Stimulated activated CD4-positive, alpha-beta T cell treated with anti-CD3 and anti-CD28 coated beads, Interleukin-4, amount 100 ng/mL, for 1 hour (primary cell): Measurements from ENCODE around the gene FAM13A.

ENCODE experiments used
- DNase-seq: peaks from one replicate; pipeline ENCODE4 v3.0.0-alpha.2; 2020

Gene FAM13A

GRCh38 chr4:88761861-88762523, 295.0 kb downstream of the FAM13A start:
- DNase-seq = no peak

- DNase-seq = no peak
These were observed 295.6 kb downstream of the FAM13A start for GRCh38 chr4:88761342-88761741.

GRCh38 chr4:88759895-88760290, 297.1 kb downstream of the FAM13A start:
- no peak for DNase-seq

- DNase-seq = no peak
These were observed 297.7 kb downstream of the FAM13A start for GRCh38 chr4:88759039-88759894.

GRCh38 chr4:88758264-88758663, 298.7 kb downstream of the FAM13A start:
- DNase-seq = no peak

GRCh38 chr4:88757776-88758175, 299.2 kb downstream of the FAM13A start:
- DNase-seq = no peak

- no peak for DNase-seq
These were observed 299.9 kb downstream of the FAM13A start for GRCh38 chr4:88757067-88757466.

- DNase-seq = no peak
These were observed 300.8 kb downstream of the FAM13A start for GRCh38 chr4:88756149-88756548.

GRCh38 chr4:88755454-88755853, 301.5 kb downstream of the FAM13A start:
- no peak for DNase-seq

GRCh38 chr4:88754796-88755195, 302.2 kb downstream of the FAM13A start:
- DNase-seq = no peak

GRCh38 chr4:88753658-88754571, 303.1 kb downstream of the FAM13A start:
- no peak for DNase-seq

GRCh38 chr4:88752754-88753153, 304.2 kb downstream of the FAM13A start:
- no peak for DNase-seq

GRCh38 chr4:88752076-88752463, 304.9 kb downstream of the FAM13A start:
- DNase-seq = no peak

- DNase-seq = no peak
These were observed 305.5 kb downstream of the FAM13A start for GRCh38 chr4:88751258-88752075.

- DNase-seq = no peak
These were observed 306.6 kb downstream of the FAM13A start for GRCh38 chr4:88750369-88750768.

- DNase-seq = no peak
These were observed 309.6 kb downstream of the FAM13A start for GRCh38 chr4:88747351-88747750.

GRCh38 chr4:88746206-88746605, 310.8 kb downstream of the FAM13A start:
- DNase-seq = no peak

- no peak for DNase-seq
These were observed 311.3 kb downstream of the FAM13A start for GRCh38 chr4:88745581-88746163.

GRCh38 chr4:88745175-88745574, 311.8 kb downstream of the FAM13A start:
- no peak for DNase-seq

GRCh38 chr4:88744609-88745008, 312.4 kb downstream of the FAM13A start:
- no peak for DNase-seq

GRCh38 chr4:88743696-88744095, 313.3 kb downstream of the FAM13A start:
- no peak for DNase-seq

GRCh38 chr4:88742561-88742960, 314.4 kb downstream of the FAM13A start:
- no peak for DNase-seq
